ENCODE data around the gene ZMIZ1.

Gene ZMIZ1

DNA sequence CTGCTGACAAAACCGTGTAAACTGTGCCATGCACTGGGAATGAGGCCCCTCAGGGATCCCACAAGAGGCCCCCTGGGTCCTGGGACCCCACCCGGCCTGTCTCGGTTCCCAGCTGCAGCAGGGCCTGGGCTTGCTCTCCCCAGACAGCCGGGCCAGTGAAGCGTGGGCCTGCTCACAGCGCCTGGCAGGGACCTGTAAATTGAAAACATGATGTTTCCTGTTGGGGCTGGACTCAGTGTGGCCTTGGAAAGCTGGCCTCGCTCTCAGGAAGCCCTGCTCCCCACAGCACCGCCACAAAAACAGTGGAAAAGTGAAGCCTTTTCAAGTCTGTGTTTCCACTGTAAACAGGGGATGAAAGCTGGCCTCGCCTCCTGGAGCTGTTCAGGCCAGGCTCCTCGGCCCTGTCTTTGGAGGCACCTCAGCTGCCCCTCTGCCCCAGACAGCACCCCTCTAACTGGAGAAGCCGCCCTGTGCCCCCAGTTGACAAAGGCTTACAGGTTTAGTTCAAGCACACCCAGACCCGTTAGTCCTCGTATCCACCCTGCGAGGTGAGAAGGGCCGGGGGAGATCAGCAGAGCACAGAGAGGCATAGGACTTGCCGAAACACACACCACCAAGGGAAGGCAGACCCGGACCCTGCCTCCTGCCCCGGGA lies 108.3 kb downstream of the ZMIZ1 start:
- Histone ChIP-seq H3K4me3 (ENCODE audit: low read depth, low read length) (no peak overlapping the region), H3K36me3 (ENCODE audit: control insufficient read depth in 2 of 2, insufficient read depth in 1 of 2, low read length in 2 of 2) (no peaks in the 10 kb centered on the region), H3K27ac (ENCODE audit: extremely low read depth, low read depth, low read length) (no peak overlapping the region), H3K9me3 (ENCODE audit: control insufficient read depth, insufficient read depth, low read depth, low read length) (no peaks in the 10 kb centered on the region), H3K4me1 (ENCODE audit: control insufficient read depth, insufficient read depth, low read length) (peaks cover 3% of the 10 kb centered on the region; the same call in 1 of the 2 replicates)
- TF ChIP-seq ZFHX2 (tag by site-specific recombination; conservative IDR thresholded peaks at IDR 0.05) (no peak), SALL2 (tag by site-specific recombination; IDR thresholded peaks at IDR 0.05; ENCODE audit: borderline replicate concordance) (no peak), ZIC2 (tag by site-specific recombination; IDR thresholded peaks at IDR 0.05) (0 out of 2 replicates have a peak, but pooled peaks have one; percentile 28), GLIS1 (tag by site-specific recombination; IDR thresholded peaks at IDR 0.05) (peak; percentile 84)
- TF ChIP-seq, protein P1, sequence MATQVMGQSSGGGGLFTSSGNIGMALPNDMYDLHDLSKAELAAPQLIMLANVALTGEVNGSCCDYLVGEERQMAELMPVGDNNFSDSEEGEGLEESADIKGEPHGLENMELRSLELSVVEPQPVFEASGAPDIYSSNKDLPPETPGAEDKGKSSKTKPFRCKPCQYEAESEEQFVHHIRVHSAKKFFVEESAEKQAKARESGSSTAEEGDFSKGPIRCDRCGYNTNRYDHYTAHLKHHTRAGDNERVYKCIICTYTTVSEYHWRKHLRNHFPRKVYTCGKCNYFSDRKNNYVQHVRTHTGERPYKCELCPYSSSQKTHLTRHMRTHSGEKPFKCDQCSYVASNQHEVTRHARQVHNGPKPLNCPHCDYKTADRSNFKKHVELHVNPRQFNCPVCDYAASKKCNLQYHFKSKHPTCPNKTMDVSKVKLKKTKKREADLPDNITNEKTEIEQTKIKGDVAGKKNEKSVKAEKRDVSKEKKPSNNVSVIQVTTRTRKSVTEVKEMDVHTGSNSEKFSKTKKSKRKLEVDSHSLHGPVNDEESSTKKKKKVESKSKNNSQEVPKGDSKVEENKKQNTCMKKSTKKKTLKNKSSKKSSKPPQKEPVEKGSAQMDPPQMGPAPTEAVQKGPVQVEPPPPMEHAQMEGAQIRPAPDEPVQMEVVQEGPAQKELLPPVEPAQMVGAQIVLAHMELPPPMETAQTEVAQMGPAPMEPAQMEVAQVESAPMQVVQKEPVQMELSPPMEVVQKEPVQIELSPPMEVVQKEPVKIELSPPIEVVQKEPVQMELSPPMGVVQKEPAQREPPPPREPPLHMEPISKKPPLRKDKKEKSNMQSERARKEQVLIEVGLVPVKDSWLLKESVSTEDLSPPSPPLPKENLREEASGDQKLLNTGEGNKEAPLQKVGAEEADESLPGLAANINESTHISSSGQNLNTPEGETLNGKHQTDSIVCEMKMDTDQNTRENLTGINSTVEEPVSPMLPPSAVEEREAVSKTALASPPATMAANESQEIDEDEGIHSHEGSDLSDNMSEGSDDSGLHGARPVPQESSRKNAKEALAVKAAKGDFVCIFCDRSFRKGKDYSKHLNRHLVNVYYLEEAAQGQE (tag by site-specific recombination; IDR thresholded peaks at IDR 0.05): no peak
- TF ChIP-seq, protein P2, sequence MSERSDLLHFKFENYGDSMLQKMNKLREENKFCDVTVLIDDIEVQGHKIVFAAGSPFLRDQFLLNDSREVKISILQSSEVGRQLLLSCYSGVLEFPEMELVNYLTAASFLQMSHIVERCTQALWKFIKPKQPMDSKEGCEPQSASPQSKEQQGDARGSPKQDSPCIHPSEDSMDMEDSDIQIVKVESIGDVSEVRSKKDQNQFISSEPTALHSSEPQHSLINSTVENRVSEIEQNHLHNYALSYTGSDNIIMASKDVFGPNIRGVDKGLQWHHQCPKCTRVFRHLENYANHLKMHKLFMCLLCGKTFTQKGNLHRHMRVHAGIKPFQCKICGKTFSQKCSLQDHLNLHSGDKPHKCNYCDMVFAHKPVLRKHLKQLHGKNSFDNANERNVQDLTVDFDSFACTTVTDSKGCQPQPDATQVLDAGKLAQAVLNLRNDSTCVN (tag by site-specific recombination; optimal IDR thresholded peaks at IDR 0.05): no peak
- ChIA-PET POLR2A (interaction anchor here (1.1 kb wide), 1 partner anchor 20 kb away, joined by 3 read pairs; no protein-coding TSS in a partner anchor), CTCF (interaction anchor here (0.6 to 2.2 kb wide), 3 partner anchors 18 to 1157 kb away, joined by 3 to 9 read pairs (median 3); no protein-coding TSS in a partner anchor)

DNA sequence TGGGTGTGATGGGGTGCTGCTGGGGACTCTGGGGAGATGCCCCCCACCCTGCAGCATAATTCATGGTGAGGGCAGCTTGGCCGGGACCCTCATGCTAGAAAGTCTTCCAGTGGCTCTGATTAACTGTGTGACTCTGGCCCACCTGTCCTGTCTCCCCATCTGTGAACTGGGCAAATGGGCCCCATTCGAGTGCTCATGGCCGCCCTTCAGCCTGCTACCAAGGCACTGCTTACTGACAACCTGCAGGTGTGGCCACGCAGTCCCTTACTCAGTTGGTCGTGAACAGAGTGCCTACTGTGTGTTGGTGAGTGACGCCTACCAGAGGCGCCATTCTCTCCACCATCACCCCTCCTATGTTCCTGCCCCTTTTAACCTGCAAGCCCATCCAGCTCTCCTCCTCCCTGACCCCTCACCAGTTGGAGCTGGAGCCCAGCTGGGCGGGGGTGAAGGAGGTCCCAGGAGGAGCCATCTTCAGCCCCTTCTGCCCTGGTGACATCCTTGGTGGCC lies 109.4 kb downstream of the ZMIZ1 start:
- Histone ChIP-seq H3K9me3 (ENCODE audit: control insufficient read depth, insufficient read depth, low read depth, low read length) (no peaks in the 10 kb centered on the region), H3K4me1 (ENCODE audit: control insufficient read depth, insufficient read depth, low read length) (peaks cover 3% of the 10 kb centered on the region; the same call in 1 of the 2 replicates), H3K27ac (ENCODE audit: extremely low read depth, low read depth, low read length) (no peak overlapping the region), H3K36me3 (ENCODE audit: control insufficient read depth in 2 of 2, insufficient read depth in 1 of 2, low read length in 2 of 2) (no peaks in the 10 kb centered on the region), H3K4me3 (ENCODE audit: low read depth, low read length) (no peak overlapping the region)
- ChIA-PET CTCF (interaction anchor here (2.2 kb wide), 1 partner anchor 17 kb away, joined by 9 read pairs; no protein-coding TSS in a partner anchor), POLR2A (interaction anchor here (1.0 kb wide), 1 partner anchor 27 kb away, joined by 4 read pairs; no protein-coding TSS in a partner anchor)
- TF ChIP-seq SP2 (tag by site-specific recombination; IDR thresholded peaks at IDR 0.05) (no peak), ZSCAN30 (tag by site-specific recombination; IDR thresholded peaks at IDR 0.05) (no peak), SP3 (tag by site-specific recombination; IDR thresholded peaks at IDR 0.05) (no peak), ZNF302 (tag by site-specific recombination; IDR thresholded peaks at IDR 0.05; ENCODE audit: low read depth) (no peak), ZNF37A (tag by site-specific recombination; IDR thresholded peaks at IDR 0.05) (no peak), ZNF274 (IDR thresholded peaks at IDR 0.05; ENCODE audit: low read length) (no peak), ZNF274 (tag by site-specific recombination; IDR thresholded peaks at IDR 0.05; ENCODE audit: borderline replicate concordance) (no peak), ZNF830 (tag by site-specific recombination; IDR thresholded peaks at IDR 0.05; ENCODE audit: low read depth) (no peak), ZNF202 (tag by site-specific recombination; IDR thresholded peaks at IDR 0.05; ENCODE audit: borderline replicate concordance) (no peak), ZNF626 (tag by site-specific recombination; IDR thresholded peaks at IDR 0.05) (no peak)
- TF ChIP-seq, protein P3, sequence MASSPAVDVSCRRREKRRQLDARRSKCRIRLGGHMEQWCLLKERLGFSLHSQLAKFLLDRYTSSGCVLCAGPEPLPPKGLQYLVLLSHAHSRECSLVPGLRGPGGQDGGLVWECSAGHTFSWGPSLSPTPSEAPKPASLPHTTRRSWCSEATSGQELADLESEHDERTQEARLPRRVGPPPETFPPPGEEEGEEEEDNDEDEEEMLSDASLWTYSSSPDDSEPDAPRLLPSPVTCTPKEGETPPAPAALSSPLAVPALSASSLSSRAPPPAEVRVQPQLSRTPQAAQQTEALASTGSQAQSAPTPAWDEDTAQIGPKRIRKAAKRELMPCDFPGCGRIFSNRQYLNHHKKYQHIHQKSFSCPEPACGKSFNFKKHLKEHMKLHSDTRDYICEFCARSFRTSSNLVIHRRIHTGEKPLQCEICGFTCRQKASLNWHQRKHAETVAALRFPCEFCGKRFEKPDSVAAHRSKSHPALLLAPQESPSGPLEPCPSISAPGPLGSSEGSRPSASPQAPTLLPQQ (tag by site-specific recombination; IDR thresholded peaks at IDR 0.05): no peak
- TF ChIP-seq, protein P4, sequence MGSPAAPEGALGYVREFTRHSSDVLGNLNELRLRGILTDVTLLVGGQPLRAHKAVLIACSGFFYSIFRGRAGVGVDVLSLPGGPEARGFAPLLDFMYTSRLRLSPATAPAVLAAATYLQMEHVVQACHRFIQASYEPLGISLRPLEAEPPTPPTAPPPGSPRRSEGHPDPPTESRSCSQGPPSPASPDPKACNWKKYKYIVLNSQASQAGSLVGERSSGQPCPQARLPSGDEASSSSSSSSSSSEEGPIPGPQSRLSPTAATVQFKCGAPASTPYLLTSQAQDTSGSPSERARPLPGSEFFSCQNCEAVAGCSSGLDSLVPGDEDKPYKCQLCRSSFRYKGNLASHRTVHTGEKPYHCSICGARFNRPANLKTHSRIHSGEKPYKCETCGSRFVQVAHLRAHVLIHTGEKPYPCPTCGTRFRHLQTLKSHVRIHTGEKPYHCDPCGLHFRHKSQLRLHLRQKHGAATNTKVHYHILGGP (tag by site-specific recombination; IDR thresholded peaks at IDR 0.05): no peak
- TF ChIP-seq, protein P5, sequence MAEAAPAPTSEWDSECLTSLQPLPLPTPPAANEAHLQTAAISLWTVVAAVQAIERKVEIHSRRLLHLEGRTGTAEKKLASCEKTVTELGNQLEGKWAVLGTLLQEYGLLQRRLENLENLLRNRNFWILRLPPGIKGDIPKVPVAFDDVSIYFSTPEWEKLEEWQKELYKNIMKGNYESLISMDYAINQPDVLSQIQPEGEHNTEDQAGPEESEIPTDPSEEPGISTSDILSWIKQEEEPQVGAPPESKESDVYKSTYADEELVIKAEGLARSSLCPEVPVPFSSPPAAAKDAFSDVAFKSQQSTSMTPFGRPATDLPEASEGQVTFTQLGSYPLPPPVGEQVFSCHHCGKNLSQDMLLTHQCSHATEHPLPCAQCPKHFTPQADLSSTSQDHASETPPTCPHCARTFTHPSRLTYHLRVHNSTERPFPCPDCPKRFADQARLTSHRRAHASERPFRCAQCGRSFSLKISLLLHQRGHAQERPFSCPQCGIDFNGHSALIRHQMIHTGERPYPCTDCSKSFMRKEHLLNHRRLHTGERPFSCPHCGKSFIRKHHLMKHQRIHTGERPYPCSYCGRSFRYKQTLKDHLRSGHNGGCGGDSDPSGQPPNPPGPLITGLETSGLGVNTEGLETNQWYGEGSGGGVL (tag by site-specific recombination; IDR thresholded peaks at IDR 0.05): no peak
- TF ChIP-seq, protein P6, sequence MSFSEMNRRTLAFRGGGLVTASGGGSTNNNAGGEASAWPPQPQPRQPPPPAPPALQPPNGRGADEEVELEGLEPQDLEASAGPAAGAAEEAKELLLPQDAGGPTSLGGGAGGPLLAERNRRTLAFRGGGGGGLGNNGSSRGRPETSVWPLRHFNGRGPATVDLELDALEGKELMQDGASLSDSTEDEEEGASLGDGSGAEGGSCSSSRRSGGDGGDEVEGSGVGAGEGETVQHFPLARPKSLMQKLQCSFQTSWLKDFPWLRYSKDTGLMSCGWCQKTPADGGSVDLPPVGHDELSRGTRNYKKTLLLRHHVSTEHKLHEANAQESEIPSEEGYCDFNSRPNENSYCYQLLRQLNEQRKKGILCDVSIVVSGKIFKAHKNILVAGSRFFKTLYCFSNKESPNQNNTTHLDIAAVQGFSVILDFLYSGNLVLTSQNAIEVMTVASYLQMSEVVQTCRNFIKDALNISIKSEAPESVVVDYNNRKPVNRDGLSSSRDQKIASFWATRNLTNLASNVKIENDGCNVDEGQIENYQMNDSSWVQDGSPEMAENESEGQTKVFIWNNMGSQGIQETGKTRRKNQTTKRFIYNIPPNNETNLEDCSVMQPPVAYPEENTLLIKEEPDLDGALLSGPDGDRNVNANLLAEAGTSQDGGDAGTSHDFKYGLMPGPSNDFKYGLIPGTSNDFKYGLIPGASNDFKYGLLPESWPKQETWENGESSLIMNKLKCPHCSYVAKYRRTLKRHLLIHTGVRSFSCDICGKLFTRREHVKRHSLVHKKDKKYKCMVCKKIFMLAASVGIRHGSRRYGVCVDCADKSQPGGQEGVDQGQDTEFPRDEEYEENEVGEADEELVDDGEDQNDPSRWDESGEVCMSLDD (tag by site-specific recombination; IDR thresholded peaks at IDR 0.05): no peak

All from HEK293 (cell line).